WTC11 (cell line): Measurements from ENCODE around the gene GALK1. TPM values are rescaled to one million over a fixed set of nuclear protein-coding genes. Genes with fewer than 3 reads are reported as not detected.

ENCODE experiments used
- ATAC-seq: fragments of 200-7000 bp; cut with Tn5 transposase; 2 replicates; pipeline ENCODE4 v1.10.0; 2021; ENCODE audit warnings: mild to moderate bottlenecking, moderate library complexity
- CTCF ChIA-PET: fragments of 300-600 bp; sonication (Branson Sonifier 250); formaldehyde crosslinking; loops from one replicate; lab custom pipeline; 2021; ENCODE audit warnings: antibody characterized with exemption; lab: Charles Lee
- POLR2A ChIA-PET: fragments of 350-600 bp; sonication (Branson Sonifier 250); formaldehyde crosslinking; loops from one replicate; lab custom pipeline; 2021; ENCODE audit warnings: antibody characterized with exemption; lab: Charles Lee
- DNase-seq: peaks from one replicate; pipeline ENCODE4 v3.0.0; 2021; ENCODE audit warnings: low spot score
- H3K27ac Mint-ChIP-seq: 2 replicates; pipeline ENCODE4 v1.8.0; 2021; ENCODE audit warnings: mixed read lengths
- H3K27me3 Mint-ChIP-seq: 2 replicates; pipeline ENCODE4 v1.8.0; 2021; ENCODE audit warnings: low read depth, mild to moderate bottlenecking, moderate library complexity, mixed read lengths
- H3K36me3 Mint-ChIP-seq: 2 replicates; pipeline ENCODE4 v1.8.0; 2021; ENCODE audit warnings: mixed read lengths
- H3K4me1 Mint-ChIP-seq: 2 replicates; pipeline ENCODE4 v1.8.0; 2022; ENCODE audit warnings: mixed read lengths
- H3K4me3 Mint-ChIP-seq: 2 replicates; pipeline ENCODE4 v1.8.0; 2021; ENCODE audit warnings: mild to moderate bottlenecking, moderate library complexity, mixed read lengths
- H3K9me3 Mint-ChIP-seq: 2 replicates; pipeline ENCODE4 v1.8.0; 2021; ENCODE audit warnings: mixed read lengths
- ELF4 ChIP-seq: sonication (generic); formaldehyde crosslinking; IDR thresholded peaks from 2 replicates; pipeline ENCODE4 v1.8.1; 2022; ENCODE audit warnings: low read depth, mild to moderate bottlenecking, moderate library complexity, missing genetic modification reagents
- ESRRA ChIP-seq: sonication (generic); formaldehyde crosslinking; IDR thresholded peaks from 2 replicates; pipeline ENCODE4 v1.8.1; 2022; ENCODE audit warnings: mild to moderate bottlenecking, missing genetic modification reagents, borderline replicate concordance
- ETV6 ChIP-seq: sonication (generic); formaldehyde crosslinking; IDR thresholded peaks from 2 replicates; pipeline ENCODE4 v1.8.1; 2022; ENCODE audit warnings: mild to moderate bottlenecking, missing genetic modification reagents
- FOXP1 ChIP-seq: sonication (generic); formaldehyde crosslinking; IDR thresholded peaks from 2 replicates; pipeline ENCODE4 v1.8.0; 2022; ENCODE audit warnings: missing genetic modification reagents, mild to moderate bottlenecking, moderate library complexity, borderline replicate concordance
- GTF2I ChIP-seq: fragments of 250-450 bp; sonication (Bioruptor Pico); conservative IDR thresholded peaks from 2 replicates; pipeline ENCODE4 v1.4.0; 2021; ENCODE audit warnings: mild to moderate bottlenecking
- HMGA2 ChIP-seq: fragments of 250-450 bp; sonication (Bioruptor Pico); IDR thresholded peaks from 2 replicates; pipeline ENCODE4 v1.4.0; 2021; ENCODE audit warnings: mild to moderate bottlenecking, moderate library complexity
- JUN ChIP-seq: sonication (generic); formaldehyde crosslinking; IDR thresholded peaks from 2 replicates; pipeline ENCODE4 v1.8.0; 2023; ENCODE audit warnings: mild to moderate bottlenecking, missing genetic modification reagents
- MYBL2 ChIP-seq: sonication (generic); formaldehyde crosslinking; IDR thresholded peaks from 2 replicates; pipeline ENCODE4 v1.8.1; 2023; ENCODE audit warnings: mild to moderate bottlenecking, moderate library complexity, missing genetic modification reagents
- NFATC4 ChIP-seq: fragments of 250-450 bp; sonication (Bioruptor Pico); IDR thresholded peaks from 2 replicates; pipeline ENCODE4 v1.9.0; 2021; ENCODE audit warnings: mild to moderate bottlenecking
- NR2C2 ChIP-seq: sonication (generic); formaldehyde crosslinking; IDR thresholded peaks from 2 replicates; pipeline ENCODE4 v1.8.0; 2022; ENCODE audit warnings: mild to moderate bottlenecking, missing genetic modification reagents
- RELA ChIP-seq: sonication (generic); formaldehyde crosslinking; IDR thresholded peaks from 2 replicates; pipeline ENCODE4 v1.8.1; 2022; ENCODE audit warnings: missing genetic modification reagents, mild to moderate bottlenecking, borderline replicate concordance
- SMAD4 ChIP-seq: sonication (generic); formaldehyde crosslinking; IDR thresholded peaks from 2 replicates; pipeline ENCODE4 v1.8.0; 2022; ENCODE audit warnings: mild to moderate bottlenecking, missing genetic modification reagents
- SOX15 ChIP-seq: fragments of 250-450 bp; sonication (Bioruptor Pico); IDR thresholded peaks from 2 replicates; pipeline ENCODE4 v1.9.0; 2021; ENCODE audit warnings: mild to moderate bottlenecking
- SP1 ChIP-seq: sonication (generic); formaldehyde crosslinking; conservative IDR thresholded peaks from 2 replicates; pipeline ENCODE4 v1.8.1; 2022; ENCODE audit warnings: missing genetic modification reagents
- TEAD1 ChIP-seq: sonication (generic); formaldehyde crosslinking; IDR thresholded peaks from 2 replicates; pipeline ENCODE4 v1.8.0; 2022; ENCODE audit warnings: mild to moderate bottlenecking, missing genetic modification reagents
- TP53 ChIP-seq: sonication (generic); formaldehyde crosslinking; IDR thresholded peaks from 2 replicates; pipeline ENCODE4 v1.8.1; 2023; ENCODE audit warnings: mild to moderate bottlenecking, missing genetic modification reagents
- ZBTB21 ChIP-seq: sonication (generic); formaldehyde crosslinking; IDR thresholded peaks from 2 replicates; pipeline ENCODE4 v1.8.1; 2023; ENCODE audit warnings: mild to moderate bottlenecking, missing genetic modification reagents, borderline replicate concordance
- ZNF263 ChIP-seq: sonication (generic); formaldehyde crosslinking; IDR thresholded peaks from 2 replicates; pipeline ENCODE4 v1.8.1; 2022; ENCODE audit warnings: low read depth, mild to moderate bottlenecking, moderate library complexity, missing genetic modification reagents
- ZNF423 ChIP-seq: fragments of 250-450 bp; sonication (Bioruptor Pico); IDR thresholded peaks from 2 replicates; pipeline ENCODE4 v2.1.2; 2022; ENCODE audit warnings: mild to moderate bottlenecking, moderate library complexity
- total RNA-seq: library from RNA; stranded (reverse); gene quantifications from 3 replicates; pipeline ENCODE4 v1.2.3, GENCODE V29; 2021
- TF ChIP-seq, protein P1 (sequence below): fragments of 250-450 bp; sonication (Bioruptor Pico); IDR thresholded peaks from 2 replicates; pipeline ENCODE4 v1.9.0; 2021; ENCODE audit warnings: mild to moderate bottlenecking, borderline replicate concordance
- TF ChIP-seq, protein P2 (sequence below): fragments of 250-450 bp; sonication (Bioruptor Pico); IDR thresholded peaks from 2 replicates; pipeline ENCODE4 v1.9.0; 2021; ENCODE audit warnings: moderate library complexity, mild to moderate bottlenecking, inconsistent platforms, borderline replicate concordance
- TF ChIP-seq, protein P3 (sequence below): sonication (generic); formaldehyde crosslinking; conservative IDR thresholded peaks from 2 replicates; pipeline ENCODE4 v1.8.1; 2023; ENCODE audit warnings: mild to moderate bottlenecking, low read depth, missing genetic modification reagents, moderate library complexity
- TF ChIP-seq, protein P4 (sequence below): sonication (generic); formaldehyde crosslinking; IDR thresholded peaks from 2 replicates; pipeline ENCODE4 v1.8.1; 2023; ENCODE audit warnings: mild to moderate bottlenecking, missing genetic modification reagents, moderate library complexity
- TF ChIP-seq, protein P5 (sequence below): sonication (generic); formaldehyde crosslinking; IDR thresholded peaks from 2 replicates; pipeline ENCODE4 v1.8.0; 2023; ENCODE audit warnings: mild to moderate bottlenecking, missing genetic modification reagents
- TF ChIP-seq, protein P6 (sequence below): sonication (generic); formaldehyde crosslinking; IDR thresholded peaks from 2 replicates; pipeline ENCODE4 v1.8.0; 2022; ENCODE audit warnings: mild to moderate bottlenecking, missing genetic modification reagents

GALK1 gene
- total RNA-seq, 1 experiment from 2014 or later: 42.2 TPM

DNA sequence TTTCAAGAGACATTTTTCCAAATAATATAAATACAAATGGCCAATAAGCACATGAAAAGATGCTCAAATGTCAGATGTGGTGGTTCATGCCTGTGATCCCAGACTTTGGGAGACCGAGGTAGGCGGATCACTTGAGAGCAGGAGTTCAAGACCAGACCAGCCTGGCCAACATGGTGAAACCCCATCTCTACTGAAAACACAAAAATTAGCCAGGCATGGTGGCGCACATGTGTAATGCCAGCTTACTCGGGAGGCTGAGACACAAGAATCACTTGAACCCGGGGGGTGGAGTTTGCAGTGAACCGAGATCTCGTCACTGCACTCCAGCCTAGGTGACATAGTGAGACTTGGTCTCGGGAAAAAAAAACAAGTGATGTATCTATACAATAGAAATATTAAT is 2.9 kb upstream of the GALK1 start:
- no peak for TF ChIP-seq ESRRA
- no peak for TF ChIP-seq ETV6
- no peak for TF ChIP-seq TP53
- TF ChIP-seq GTF2I (CRISPR knock-in tag): no peak
- TF ChIP-seq, protein P1, sequence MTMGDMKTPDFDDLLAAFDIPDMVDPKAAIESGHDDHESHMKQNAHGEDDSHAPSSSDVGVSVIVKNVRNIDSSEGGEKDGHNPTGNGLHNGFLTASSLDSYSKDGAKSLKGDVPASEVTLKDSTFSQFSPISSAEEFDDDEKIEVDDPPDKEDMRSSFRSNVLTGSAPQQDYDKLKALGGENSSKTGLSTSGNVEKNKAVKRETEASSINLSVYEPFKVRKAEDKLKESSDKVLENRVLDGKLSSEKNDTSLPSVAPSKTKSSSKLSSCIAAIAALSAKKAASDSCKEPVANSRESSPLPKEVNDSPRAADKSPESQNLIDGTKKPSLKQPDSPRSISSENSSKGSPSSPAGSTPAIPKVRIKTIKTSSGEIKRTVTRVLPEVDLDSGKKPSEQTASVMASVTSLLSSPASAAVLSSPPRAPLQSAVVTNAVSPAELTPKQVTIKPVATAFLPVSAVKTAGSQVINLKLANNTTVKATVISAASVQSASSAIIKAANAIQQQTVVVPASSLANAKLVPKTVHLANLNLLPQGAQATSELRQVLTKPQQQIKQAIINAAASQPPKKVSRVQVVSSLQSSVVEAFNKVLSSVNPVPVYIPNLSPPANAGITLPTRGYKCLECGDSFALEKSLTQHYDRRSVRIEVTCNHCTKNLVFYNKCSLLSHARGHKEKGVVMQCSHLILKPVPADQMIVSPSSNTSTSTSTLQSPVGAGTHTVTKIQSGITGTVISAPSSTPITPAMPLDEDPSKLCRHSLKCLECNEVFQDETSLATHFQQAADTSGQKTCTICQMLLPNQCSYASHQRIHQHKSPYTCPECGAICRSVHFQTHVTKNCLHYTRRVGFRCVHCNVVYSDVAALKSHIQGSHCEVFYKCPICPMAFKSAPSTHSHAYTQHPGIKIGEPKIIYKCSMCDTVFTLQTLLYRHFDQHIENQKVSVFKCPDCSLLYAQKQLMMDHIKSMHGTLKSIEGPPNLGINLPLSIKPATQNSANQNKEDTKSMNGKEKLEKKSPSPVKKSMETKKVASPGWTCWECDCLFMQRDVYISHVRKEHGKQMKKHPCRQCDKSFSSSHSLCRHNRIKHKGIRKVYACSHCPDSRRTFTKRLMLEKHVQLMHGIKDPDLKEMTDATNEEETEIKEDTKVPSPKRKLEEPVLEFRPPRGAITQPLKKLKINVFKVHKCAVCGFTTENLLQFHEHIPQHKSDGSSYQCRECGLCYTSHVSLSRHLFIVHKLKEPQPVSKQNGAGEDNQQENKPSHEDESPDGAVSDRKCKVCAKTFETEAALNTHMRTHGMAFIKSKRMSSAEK (CRISPR knock-in tag): no peak
- no peak for TF ChIP-seq SP1 (CRISPR knock-in tag)
- TF ChIP-seq ZNF423 (CRISPR knock-in tag): no peak
- TF ChIP-seq, protein P2, sequence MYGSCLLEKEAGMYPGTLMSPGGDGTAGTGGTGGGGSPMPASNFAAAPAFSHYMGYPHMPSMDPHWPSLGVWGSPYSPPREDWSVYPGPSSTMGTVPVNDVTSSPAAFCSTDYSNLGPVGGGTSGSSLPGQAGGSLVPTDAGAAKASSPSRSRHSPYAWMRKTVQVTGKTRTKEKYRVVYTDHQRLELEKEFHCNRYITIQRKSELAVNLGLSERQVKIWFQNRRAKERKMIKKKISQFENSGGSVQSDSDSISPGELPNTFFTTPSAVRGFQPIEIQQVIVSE (CRISPR knock-in tag): no peak
- TF ChIP-seq, protein P3, sequence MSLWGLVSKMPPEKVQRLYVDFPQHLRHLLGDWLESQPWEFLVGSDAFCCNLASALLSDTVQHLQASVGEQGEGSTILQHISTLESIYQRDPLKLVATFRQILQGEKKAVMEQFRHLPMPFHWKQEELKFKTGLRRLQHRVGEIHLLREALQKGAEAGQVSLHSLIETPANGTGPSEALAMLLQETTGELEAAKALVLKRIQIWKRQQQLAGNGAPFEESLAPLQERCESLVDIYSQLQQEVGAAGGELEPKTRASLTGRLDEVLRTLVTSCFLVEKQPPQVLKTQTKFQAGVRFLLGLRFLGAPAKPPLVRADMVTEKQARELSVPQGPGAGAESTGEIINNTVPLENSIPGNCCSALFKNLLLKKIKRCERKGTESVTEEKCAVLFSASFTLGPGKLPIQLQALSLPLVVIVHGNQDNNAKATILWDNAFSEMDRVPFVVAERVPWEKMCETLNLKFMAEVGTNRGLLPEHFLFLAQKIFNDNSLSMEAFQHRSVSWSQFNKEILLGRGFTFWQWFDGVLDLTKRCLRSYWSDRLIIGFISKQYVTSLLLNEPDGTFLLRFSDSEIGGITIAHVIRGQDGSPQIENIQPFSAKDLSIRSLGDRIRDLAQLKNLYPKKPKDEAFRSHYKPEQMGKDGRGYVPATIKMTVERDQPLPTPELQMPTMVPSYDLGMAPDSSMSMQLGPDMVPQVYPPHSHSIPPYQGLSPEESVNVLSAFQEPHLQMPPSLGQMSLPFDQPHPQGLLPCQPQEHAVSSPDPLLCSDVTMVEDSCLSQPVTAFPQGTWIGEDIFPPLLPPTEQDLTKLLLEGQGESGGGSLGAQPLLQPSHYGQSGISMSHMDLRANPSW (CRISPR knock-in tag): no peak
- no peak for TF ChIP-seq MYBL2
- TF ChIP-seq TEAD1: no peak
- no peak for TF ChIP-seq NR2C2 (CRISPR knock-in tag)
- TF ChIP-seq RELA (CRISPR knock-in tag): no peak
- TF ChIP-seq, protein P4, sequence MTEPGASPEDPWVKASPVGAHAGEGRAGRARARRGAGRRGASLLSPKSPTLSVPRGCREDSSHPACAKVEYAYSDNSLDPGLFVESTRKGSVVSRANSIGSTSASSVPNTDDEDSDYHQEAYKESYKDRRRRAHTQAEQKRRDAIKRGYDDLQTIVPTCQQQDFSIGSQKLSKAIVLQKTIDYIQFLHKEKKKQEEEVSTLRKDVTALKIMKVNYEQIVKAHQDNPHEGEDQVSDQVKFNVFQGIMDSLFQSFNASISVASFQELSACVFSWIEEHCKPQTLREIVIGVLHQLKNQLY: no peak
- TF ChIP-seq NFATC4 (CRISPR knock-in tag): no peak
- no peak for TF ChIP-seq HMGA2 (CRISPR knock-in tag)
- no peak for TF ChIP-seq SMAD4
- Mint-ChIP-seq H3K4me3 (no peak overlapping the region), H3K27me3 (no peaks in the 10 kb centered on the region), H3K4me1 (peaks cover 19% of the 10 kb centered on the region), H3K36me3 (no peaks in the 10 kb centered on the region), H3K27ac (no peak overlapping the region), H3K9me3 (no peaks in the 10 kb centered on the region)
- ChIA-PET POLR2A (no interaction called here), CTCF (interaction anchor here (0.9 kb wide), 1 partner anchor 77 kb away, joined by 4 read pairs; no protein-coding TSS in a partner anchor)
- ATAC-seq (no peak), DNase-seq (no peak)

DNA sequence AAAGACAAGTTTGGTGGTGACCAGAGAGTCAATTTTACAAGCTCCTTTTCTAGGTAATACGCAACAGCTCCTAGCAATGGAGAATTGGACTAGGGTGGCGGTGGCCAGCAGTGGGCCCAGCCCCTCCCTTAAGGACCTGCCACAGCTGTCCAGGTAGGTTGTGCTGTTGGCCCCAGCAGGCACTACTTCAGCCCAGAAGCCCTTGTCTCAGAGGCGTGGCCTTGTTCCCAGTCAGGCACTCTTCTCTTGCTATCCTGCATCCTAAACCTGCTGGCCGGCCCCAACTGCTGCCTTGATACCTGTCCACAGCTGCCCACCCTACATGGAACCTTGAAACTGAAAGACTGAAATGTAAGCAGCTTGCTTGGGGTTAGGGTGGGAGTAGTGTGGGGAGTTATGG is 989 bp upstream of the GALK1 start:
- ChIA-PET POLR2A (interaction anchor here (0.7 to 3.4 kb wide), 5 partner anchors 9 to 14 kb away, joined by 3 to 22 read pairs (median 7); no protein-coding TSS in a partner anchor), CTCF (interaction anchor here (0.7 to 9.0 kb wide), 24 partner anchors 9 to 476 kb away, joined by 3 to 318 read pairs (median 8); partner anchors contain the start of genes SLC25A19, SMIM5, TRIM47 and TSEN54)
- no peak for DNase-seq
- no peak overlapping the region; the same call in 1 of the 2 replicates for H3K27ac Mint-ChIP-seq
- no peaks in the 10 kb centered on the region for H3K9me3 Mint-ChIP-seq
- H3K36me3 Mint-ChIP-seq: no peaks in the 10 kb centered on the region
- H3K4me1 Mint-ChIP-seq: peaks cover 9% of the 10 kb centered on the region
- H3K4me3 Mint-ChIP-seq: no peak overlapping the region
- H3K27me3 Mint-ChIP-seq: no peaks in the 10 kb centered on the region
- ATAC-seq: no peak
- TF ChIP-seq ELF4 (CRISPR knock-in tag): no peak
- no peak for TF ChIP-seq SOX15 (CRISPR knock-in tag)
- TF ChIP-seq, protein P5, sequence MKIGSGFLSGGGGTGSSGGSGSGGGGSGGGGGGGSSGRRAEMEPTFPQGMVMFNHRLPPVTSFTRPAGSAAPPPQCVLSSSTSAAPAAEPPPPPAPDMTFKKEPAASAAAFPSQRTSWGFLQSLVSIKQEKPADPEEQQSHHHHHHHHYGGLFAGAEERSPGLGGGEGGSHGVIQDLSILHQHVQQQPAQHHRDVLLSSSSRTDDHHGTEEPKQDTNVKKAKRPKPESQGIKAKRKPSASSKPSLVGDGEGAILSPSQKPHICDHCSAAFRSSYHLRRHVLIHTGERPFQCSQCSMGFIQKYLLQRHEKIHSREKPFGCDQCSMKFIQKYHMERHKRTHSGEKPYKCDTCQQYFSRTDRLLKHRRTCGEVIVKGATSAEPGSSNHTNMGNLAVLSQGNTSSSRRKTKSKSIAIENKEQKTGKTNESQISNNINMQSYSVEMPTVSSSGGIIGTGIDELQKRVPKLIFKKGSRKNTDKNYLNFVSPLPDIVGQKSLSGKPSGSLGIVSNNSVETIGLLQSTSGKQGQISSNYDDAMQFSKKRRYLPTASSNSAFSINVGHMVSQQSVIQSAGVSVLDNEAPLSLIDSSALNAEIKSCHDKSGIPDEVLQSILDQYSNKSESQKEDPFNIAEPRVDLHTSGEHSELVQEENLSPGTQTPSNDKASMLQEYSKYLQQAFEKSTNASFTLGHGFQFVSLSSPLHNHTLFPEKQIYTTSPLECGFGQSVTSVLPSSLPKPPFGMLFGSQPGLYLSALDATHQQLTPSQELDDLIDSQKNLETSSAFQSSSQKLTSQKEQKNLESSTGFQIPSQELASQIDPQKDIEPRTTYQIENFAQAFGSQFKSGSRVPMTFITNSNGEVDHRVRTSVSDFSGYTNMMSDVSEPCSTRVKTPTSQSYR (CRISPR knock-in tag): no peak
- TF ChIP-seq ZBTB21: no peak
- TF ChIP-seq FOXP1 (CRISPR knock-in tag): no peak
- no peak for TF ChIP-seq ZNF263
- TF ChIP-seq, protein P6, sequence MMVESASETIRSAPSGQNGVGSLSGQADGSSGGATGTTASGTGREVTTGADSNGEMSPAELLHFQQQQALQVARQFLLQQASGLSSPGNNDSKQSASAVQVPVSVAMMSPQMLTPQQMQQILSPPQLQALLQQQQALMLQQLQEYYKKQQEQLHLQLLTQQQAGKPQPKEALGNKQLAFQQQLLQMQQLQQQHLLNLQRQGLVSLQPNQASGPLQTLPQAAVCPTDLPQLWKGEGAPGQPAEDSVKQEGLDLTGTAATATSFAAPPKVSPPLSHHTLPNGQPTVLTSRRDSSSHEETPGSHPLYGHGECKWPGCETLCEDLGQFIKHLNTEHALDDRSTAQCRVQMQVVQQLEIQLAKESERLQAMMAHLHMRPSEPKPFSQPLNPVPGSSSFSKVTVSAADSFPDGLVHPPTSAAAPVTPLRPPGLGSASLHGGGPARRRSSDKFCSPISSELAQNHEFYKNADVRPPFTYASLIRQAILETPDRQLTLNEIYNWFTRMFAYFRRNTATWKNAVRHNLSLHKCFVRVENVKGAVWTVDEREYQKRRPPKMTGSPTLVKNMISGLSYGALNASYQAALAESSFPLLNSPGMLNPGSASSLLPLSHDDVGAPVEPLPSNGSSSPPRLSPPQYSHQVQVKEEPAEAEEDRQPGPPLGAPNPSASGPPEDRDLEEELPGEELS (CRISPR knock-in tag): no peak
- TF ChIP-seq JUN (CRISPR knock-in tag): no peak
